ENCODE results near the gene SEPTIN2. TPM values are rescaled to one million over a fixed set of nuclear protein-coding genes. Genes with fewer than 3 reads are reported as not detected.

SEPTIN2 gene
- total and polyA plus RNA-seq, 7 donors = 135 to 295 (median 245) TPM

DNA sequence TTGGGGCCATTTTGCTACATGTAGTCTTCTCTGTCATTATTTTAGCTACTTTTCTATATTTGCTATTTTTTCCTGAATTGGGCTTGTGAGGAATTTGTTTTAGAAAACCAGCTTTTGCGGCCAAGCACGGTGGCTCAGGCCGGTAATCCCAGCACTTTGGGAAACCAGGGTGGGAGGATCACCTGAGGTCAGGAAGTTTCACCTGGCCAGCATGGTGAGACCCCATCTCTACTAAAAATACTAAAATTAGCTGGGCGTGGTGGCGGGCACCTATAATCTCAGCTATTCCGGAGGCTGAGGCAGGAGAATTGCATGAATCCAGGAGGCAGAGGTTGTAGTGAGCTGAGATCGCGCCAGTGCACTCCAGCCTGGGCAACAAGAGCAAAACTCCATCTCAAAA is 4.7 kb downstream of the SEPTIN2 start:
- Histone ChIP-seq H3K27me3 (no peaks in the 10 kb centered on the region), H3K27ac (no peak overlapping the region), H3K9me3 (no peaks in the 10 kb centered on the region), H3K36me3 (no peaks in the 10 kb centered on the region), H3K4me3 (no peak overlapping the region), H3K4me1 (peaks cover 0 to 89% (median 72%) of the 10 kb centered on the region in 4 donors)
- no peak for TF ChIP-seq POLR2A (IDR thresholded peaks at IDR 0.05)
- TF ChIP-seq, protein P1, sequence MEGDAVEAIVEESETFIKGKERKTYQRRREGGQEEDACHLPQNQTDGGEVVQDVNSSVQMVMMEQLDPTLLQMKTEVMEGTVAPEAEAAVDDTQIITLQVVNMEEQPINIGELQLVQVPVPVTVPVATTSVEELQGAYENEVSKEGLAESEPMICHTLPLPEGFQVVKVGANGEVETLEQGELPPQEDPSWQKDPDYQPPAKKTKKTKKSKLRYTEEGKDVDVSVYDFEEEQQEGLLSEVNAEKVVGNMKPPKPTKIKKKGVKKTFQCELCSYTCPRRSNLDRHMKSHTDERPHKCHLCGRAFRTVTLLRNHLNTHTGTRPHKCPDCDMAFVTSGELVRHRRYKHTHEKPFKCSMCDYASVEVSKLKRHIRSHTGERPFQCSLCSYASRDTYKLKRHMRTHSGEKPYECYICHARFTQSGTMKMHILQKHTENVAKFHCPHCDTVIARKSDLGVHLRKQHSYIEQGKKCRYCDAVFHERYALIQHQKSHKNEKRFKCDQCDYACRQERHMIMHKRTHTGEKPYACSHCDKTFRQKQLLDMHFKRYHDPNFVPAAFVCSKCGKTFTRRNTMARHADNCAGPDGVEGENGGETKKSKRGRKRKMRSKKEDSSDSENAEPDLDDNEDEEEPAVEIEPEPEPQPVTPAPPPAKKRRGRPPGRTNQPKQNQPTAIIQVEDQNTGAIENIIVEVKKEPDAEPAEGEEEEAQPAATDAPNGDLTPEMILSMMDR (IDR thresholded peaks at IDR 0.05) = no peak
- intact Hi-C loops (cut with DNase I) = no loop called here
- DNase-seq = no peak
- WGBS, 2 donors = 94 to 95% methylated on average over 8 of the region's 8 CpGs

DNA sequence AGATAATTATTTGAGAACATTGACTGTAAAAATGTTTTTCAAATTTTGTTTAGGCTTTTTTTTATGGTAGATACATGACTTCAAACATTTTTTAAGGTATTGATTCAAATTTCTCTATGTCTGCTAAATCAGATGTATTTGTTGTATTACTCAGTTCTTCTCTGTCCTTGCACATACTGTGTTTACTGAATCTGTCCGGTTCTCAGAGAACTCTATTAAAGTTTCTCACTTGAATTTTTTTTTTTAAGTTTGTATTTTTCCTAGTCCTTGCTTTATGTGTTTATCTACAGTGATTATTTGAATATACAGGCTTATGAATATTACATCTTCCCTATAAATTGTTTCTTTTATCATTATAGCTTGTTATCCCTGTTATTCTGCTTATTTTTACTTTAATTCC is 5.3 kb downstream of the SEPTIN2 start:
- intact Hi-C loops (cut with DNase I) = no loop called here
- peaks cover 0 to 90% (median 72%) of the 10 kb centered on the region in 4 donors for H3K4me1 ChIP-seq
- 63 to 76% methylated on average over 1 of the region's 1 CpG for WGBS, 2 donors

DNA sequence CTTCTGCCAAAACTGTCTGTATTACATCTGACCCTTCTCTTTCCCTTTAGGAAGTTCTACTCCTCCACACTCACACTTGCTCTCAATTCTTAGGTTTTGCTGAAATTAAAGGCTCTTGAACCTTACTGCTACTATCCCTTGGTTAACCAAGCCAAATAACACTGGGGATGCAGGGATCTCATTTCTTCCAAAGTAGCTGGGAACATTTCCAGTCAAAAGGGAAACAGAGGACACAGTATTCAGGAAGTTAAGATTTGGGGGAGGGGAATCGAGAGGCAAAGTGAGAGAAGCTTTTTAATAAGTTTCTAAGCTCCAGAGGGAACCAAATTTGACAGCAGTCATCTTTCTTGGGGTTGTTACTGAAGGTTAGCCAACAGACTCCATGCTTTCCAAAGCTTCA is 6.2 kb downstream of the SEPTIN2 start:
- Histone ChIP-seq H3K27me3 (no peaks in the 10 kb centered on the region), H3K4me3 (no peak overlapping the region), H3K4me1 (peaks cover 0 to 86% (median 67%) of the 10 kb centered on the region in 4 donors), H3K9me3 (no peaks in the 10 kb centered on the region), H3K36me3 (peaks cover 0 to 13% (median 1%) of the 10 kb centered on the region in 4 donors), H3K27ac (no peak overlapping the region)
- intact Hi-C loops (cut with DNase I) = no loop called here
- WGBS, 2 donors = 58 to 79% methylated on average over 1 of the region's 1 CpG
- no peak for DNase-seq
- no peak for TF ChIP-seq POLR2AphosphoS5 (IDR thresholded peaks at IDR 0.05)
- TF ChIP-seq POLR2A (IDR thresholded peaks at IDR 0.05) = no peak
- TF ChIP-seq EP300 (IDR thresholded peaks at IDR 0.05) = no peak

More for the DNA sequence above, 5.3 kb downstream of the SEPTIN2 start:
- H3K27ac ChIP-seq = no peak overlapping the region
- H3K36me3 ChIP-seq = peaks cover 0 to 4% (median under 1%) of the 10 kb centered on the region in 4 donors
- no peaks in the 10 kb centered on the region for H3K27me3 ChIP-seq
- H3K9me3 ChIP-seq = no peaks in the 10 kb centered on the region
- no peak for DNase-seq
- no peak for TF ChIP-seq EP300 (IDR thresholded peaks at IDR 0.05)
- TF ChIP-seq, protein P1 (IDR thresholded peaks at IDR 0.05) = no peak
- H3K4me3 ChIP-seq = no peak overlapping the region

DNA sequence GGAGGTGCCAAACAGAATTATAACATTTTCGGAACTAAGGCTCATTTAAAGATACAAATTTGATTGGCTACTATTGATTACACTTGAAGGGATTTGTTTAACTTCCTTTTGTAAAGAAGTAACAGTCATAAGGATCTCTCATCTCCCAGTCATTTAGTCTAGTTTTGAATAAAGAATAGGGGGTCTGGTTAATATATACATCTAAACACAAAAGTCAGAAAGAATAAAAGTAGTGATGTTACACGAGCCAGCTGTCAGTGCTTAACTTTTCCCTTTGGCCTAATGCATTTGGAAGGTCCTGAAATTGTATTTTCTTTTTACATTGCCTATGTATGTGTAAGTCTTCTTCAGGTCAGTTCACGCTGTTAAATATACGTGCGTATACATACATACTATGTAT is 8.1 kb downstream of the SEPTIN2 start:
- Histone ChIP-seq H3K27me3 (no peaks in the 10 kb centered on the region), H3K4me3 (no peak overlapping the region), H3K4me1 (peaks cover 0 to 67% (median 48%) of the 10 kb centered on the region in 4 donors), H3K9me3 (no peaks in the 10 kb centered on the region), H3K27ac (no peak overlapping the region), H3K36me3 (peaks cover 0 to 29% (median 3%) of the 10 kb centered on the region in 4 donors)
- no peak for DNase-seq
- intact Hi-C loops (cut with DNase I) = no loop called here
- TF ChIP-seq POLR2A (IDR thresholded peaks at IDR 0.05) (no peak), EP300 (IDR thresholded peaks at IDR 0.05) (no peak), POLR2AphosphoS5 (IDR thresholded peaks at IDR 0.05) (no peak)
- TF ChIP-seq, protein P1 (IDR thresholded peaks at IDR 0.05) = no peak
- WGBS, 2 donors = 67 to 72% methylated on average over 5 of the region's 5 CpGs

DNA sequence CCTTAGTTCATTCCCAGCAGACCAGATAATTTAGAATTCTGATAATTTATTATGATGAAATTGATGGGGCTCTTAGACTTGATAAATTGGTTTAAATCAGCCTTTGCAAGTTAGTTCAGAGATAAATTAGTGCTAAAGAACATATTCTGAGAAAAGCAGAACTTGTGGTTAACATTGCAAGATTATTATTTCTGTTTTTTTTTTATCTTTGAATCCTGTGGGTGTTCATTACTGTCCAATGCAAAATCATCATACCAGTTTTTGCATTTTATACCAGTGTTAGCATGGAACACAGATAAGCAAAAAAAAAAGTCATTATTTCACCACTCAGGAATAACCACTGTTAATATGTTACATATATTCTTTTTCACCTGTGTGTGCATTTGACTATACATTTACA is 9.1 kb downstream of the SEPTIN2 start:
- Histone ChIP-seq H3K36me3 (peaks cover 0 to 38% (median 3%) of the 10 kb centered on the region in 4 donors), H3K27ac (no peak overlapping the region), H3K4me3 (no peak overlapping the region), H3K9me3 (no peaks in the 10 kb centered on the region), H3K4me1 (peaks cover 0 to 57% (median 38%) of the 10 kb centered on the region in 4 donors), H3K27me3 (no peaks in the 10 kb centered on the region)
- intact Hi-C loops (cut with DNase I) = no loop called here
- TF ChIP-seq POLR2AphosphoS5 (IDR thresholded peaks at IDR 0.05) = no peak
- TF ChIP-seq, protein P1 (IDR thresholded peaks at IDR 0.05) = no peak
- TF ChIP-seq POLR2A (IDR thresholded peaks at IDR 0.05) = no peak
- no peak for TF ChIP-seq EP300 (IDR thresholded peaks at IDR 0.05)
- DNase-seq = no peak
